H9 (cell line): ENCODE data around the gene CACTIN. TPM values are rescaled to one million over a fixed set of nuclear protein-coding genes. Genes with fewer than 3 reads are reported as not detected.

ENCODE experiments used
- DNase-seq: peaks from one replicate; pipeline ENCODE4 v3.0.0-alpha.2; 2017
- H2AFZ ChIP-seq: one replicate; pipeline ENCODE4 v1.6.1; 2013; ENCODE audit warnings: mild to moderate bottlenecking, low read length, control low read depth, moderate library complexity
- H2AK5ac ChIP-seq: 2 replicates; pipeline ENCODE4 v1.6.1; 2013; ENCODE audit warnings: low read length, control low read depth, mixed read lengths; ENCODE audit not compliant: insufficient read length
- H2BK120ac ChIP-seq: one replicate; pipeline ENCODE4 v1.6.1; 2013; ENCODE audit warnings: low read depth, mild to moderate bottlenecking, low read length, control low read depth, inconsistent platforms; ENCODE audit not compliant: poor library complexity, severe bottlenecking
- H2BK12ac ChIP-seq: 2 replicates; pipeline ENCODE4 v1.6.1; 2013; ENCODE audit warnings: low read length, control low read depth, mixed read lengths, low read depth; ENCODE audit not compliant: insufficient read length
- H2BK15ac ChIP-seq: 2 replicates; pipeline ENCODE4 v1.6.1; 2013; ENCODE audit warnings: low read depth, low read length, control low read depth
- H2BK20ac ChIP-seq: one replicate; pipeline ENCODE4 v1.6.1; 2013; ENCODE audit warnings: low read depth, mild to moderate bottlenecking, low read length, control low read depth, inconsistent platforms; ENCODE audit not compliant: poor library complexity, severe bottlenecking
- H2BK5ac ChIP-seq: 2 replicates; pipeline ENCODE4 v1.6.1; 2013; ENCODE audit warnings: low read length, control low read depth, mixed read lengths; ENCODE audit not compliant: insufficient read length
- H3K14ac ChIP-seq: 2 replicates; pipeline ENCODE4 v1.6.1; 2013; ENCODE audit warnings: low read length, control low read depth; ENCODE audit not compliant: insufficient read depth
- H3K18ac ChIP-seq: 2 replicates; pipeline ENCODE4 v1.6.1; 2013; ENCODE audit warnings: low read depth, mild to moderate bottlenecking, mixed read lengths, low read length, control low read depth; ENCODE audit not compliant: insufficient read length
- H3K23ac ChIP-seq: 2 replicates; pipeline ENCODE4 v1.6.1; 2013; ENCODE audit warnings: low read length, control low read depth, mixed read lengths, low read depth; ENCODE audit not compliant: insufficient read length
- H3K23me2 ChIP-seq: 2 replicates; pipeline ENCODE4 v1.6.1; 2013; ENCODE audit warnings: low read depth, mild to moderate bottlenecking, mixed read lengths, low read length, control low read depth; ENCODE audit not compliant: insufficient read length, poor library complexity, severe bottlenecking
- H3K27ac ChIP-seq: 2 replicates; pipeline ENCODE4 v1.5.1; 2013; ENCODE audit warnings: low read length, control low read depth, mixed read lengths, low read depth; ENCODE audit not compliant: insufficient read length
- H3K27me3 ChIP-seq: 2 replicates; pipeline ENCODE4 v1.6.1; 2013; ENCODE audit warnings: low read length, control low read depth, inconsistent platforms; ENCODE audit not compliant: insufficient read depth
- H3K4ac ChIP-seq: 2 replicates; pipeline ENCODE4 v1.6.1; 2013; ENCODE audit warnings: low read depth, mild to moderate bottlenecking, control low read depth, inconsistent platforms, low read length, moderate library complexity
- H3K4me1 ChIP-seq: 2 replicates; pipeline ENCODE4 v1.6.1; 2013; ENCODE audit warnings: low read length, control low read depth, inconsistent platforms; ENCODE audit not compliant: insufficient read depth
- H3K4me2 ChIP-seq: 2 replicates; pipeline ENCODE4 v1.6.1; 2013; ENCODE audit warnings: low read length, control low read depth, mixed read lengths; ENCODE audit not compliant: insufficient read length, insufficient read depth
- H3K56ac ChIP-seq: 2 replicates; pipeline ENCODE4 v1.6.1; 2013; ENCODE audit warnings: low read depth, mild to moderate bottlenecking, mixed read lengths, low read length, control low read depth; ENCODE audit not compliant: insufficient read length
- H3K79me1 ChIP-seq: 2 replicates; pipeline ENCODE4 v1.6.1; 2013; ENCODE audit warnings: low read depth, mild to moderate bottlenecking, moderate library complexity, low read length, control low read depth, inconsistent platforms; ENCODE audit not compliant: insufficient read depth, poor library complexity, severe bottlenecking
- H3K79me2 ChIP-seq: 2 replicates; pipeline ENCODE4 v1.6.1; 2013; ENCODE audit warnings: low read length, control low read depth, inconsistent platforms; ENCODE audit not compliant: insufficient read depth
- H3K9ac ChIP-seq: 2 replicates; pipeline ENCODE4 v1.6.1; 2013; ENCODE audit warnings: low read length, control low read depth, mixed read lengths; ENCODE audit not compliant: insufficient read length; ENCODE audit errors: extremely low read depth
- H3K9me3 ChIP-seq: one replicate; pipeline ENCODE4 v1.6.1; 2013; ENCODE audit warnings: low read depth, low read length, inconsistent platforms; ENCODE audit not compliant: control insufficient read depth
- H3T11ph ChIP-seq: one replicate; pipeline ENCODE4 v1.6.1; 2013; ENCODE audit warnings: mild to moderate bottlenecking, low read length, control low read depth, inconsistent platforms
- H4K20me1 ChIP-seq: one replicate; pipeline ENCODE4 v1.6.1; 2013; ENCODE audit not compliant: control insufficient read depth, insufficient read length, insufficient read depth
- H4K5ac ChIP-seq: 2 replicates; pipeline ENCODE4 v1.6.1; 2013; ENCODE audit warnings: low read depth, mild to moderate bottlenecking, mixed read lengths, low read length, control low read depth; ENCODE audit not compliant: insufficient read length
- H4K8ac ChIP-seq: replicated peaks from 2 replicates; pipeline ENCODE4 v1.6.1; 2013; ENCODE audit warnings: low read length, control low read depth, mixed read lengths, low read depth; ENCODE audit not compliant: insufficient read length
- H4K91ac ChIP-seq: 2 replicates; pipeline ENCODE4 v1.6.1; 2013; ENCODE audit warnings: low read depth, mild to moderate bottlenecking, moderate library complexity, mixed read lengths, low read length, control low read depth; ENCODE audit not compliant: insufficient read length
- H3K27ac Mint-ChIP-seq, 3 experiments: 2 replicates in 2 of 3; 3 replicates in 1 of 3; pipeline ENCODE4 v1.8.0; 2020 to 2021; ENCODE audit warnings: mixed read lengths in 3 of 3, mild to moderate bottlenecking in 1 of 3, moderate library complexity in 1 of 3
- H3K27me3 Mint-ChIP-seq: 2 replicates; pipeline ENCODE4 v1.8.0; 2021; ENCODE audit warnings: low read depth, mild to moderate bottlenecking, moderate library complexity, mixed read lengths
- H3K36me3 Mint-ChIP-seq, 3 experiments: 2 replicates in 2 of 3; 3 replicates in 1 of 3; pipeline ENCODE4 v1.8.0; 2020 to 2021; ENCODE audit warnings: low read depth in 3 of 3, mixed read lengths in 3 of 3; ENCODE audit not compliant: insufficient read depth in 1 of 3
- H3K4me1 Mint-ChIP-seq, 2 experiments: 2 replicates each; pipeline ENCODE4 v1.8.0; 2020; ENCODE audit warnings: mixed read lengths in 2 of 2
- H3K4me3 Mint-ChIP-seq, 2 experiments: 2 replicates in 1 of 2; 3 replicates in 1 of 2; pipeline ENCODE4 v1.8.0; 2020 to 2021; ENCODE audit warnings: mild to moderate bottlenecking in 2 of 2, mixed read lengths in 2 of 2, moderate library complexity in 1 of 2
- H3K9me3 Mint-ChIP-seq, 2 experiments: 2 replicates in 1 of 2; 3 replicates in 1 of 2; pipeline ENCODE4 v1.8.0; 2020; ENCODE audit warnings: mild to moderate bottlenecking in 2 of 2, mixed read lengths in 2 of 2, moderate library complexity in 1 of 2
- WGBS: extraction: QIAGEN DNeasy Blood & Tissue Kit; methylation state at CpG from one replicate; pipeline ENCODE4 v1.1.7; 2013; ENCODE audit warnings: missing lambda C conversion rate, low lambda C conversion rate, mixed read lengths; ENCODE audit not compliant: insufficient read length; ENCODE audit errors: extremely low coverage; 5-methylcytosine and 5-hydroxymethylcytosine counted together
- total RNA-seq: library from RNA; stranded (reverse); gene quantifications from 2 replicates; pipeline ENCODE4 v1.2.1, GENCODE V29; 2021
- TF ChIP-seq, protein P1 (sequence below): fragments of 200-600 bp; sonication (generic); conservative IDR thresholded peaks from 3 replicates; pipeline ENCODE4 v1.8.0; 2021; ENCODE audit warnings: antibody characterized with exemption, mild to moderate bottlenecking

Gene CACTIN
- total RNA-seq, 1 experiment from 2014 or later: 37.3 TPM

- WGBS: no CpG with 5 or more reads among the region's 50 CpGs
- Histone ChIP-seq H3K9me3 (no peaks in the 10 kb centered on the region), H3K4ac (no peak overlapping the region), H2AK5ac (no peak overlapping the region), H4K91ac (no peak overlapping the region), H3T11ph (no peak overlapping the region), H3K79me2 (no peaks in the 10 kb centered on the region), H3K18ac (no peak overlapping the region), H3K56ac (no peak overlapping the region), H4K5ac (no peak overlapping the region), H4K8ac (no peak overlapping the region), H3K23me2 (no peaks in the 10 kb centered on the region), H2AFZ (no peak overlapping the region), H4K20me1 (no peaks in the 10 kb centered on the region), H3K79me1 (no peaks in the 10 kb centered on the region), H2BK5ac (no peak overlapping the region), H3K9ac (no peak overlapping the region), H2BK12ac (no peak overlapping the region), H2BK15ac (no peak overlapping the region), H2BK120ac (no peak overlapping the region), H2BK20ac (no peak overlapping the region), H3K4me1 (no peaks in the 10 kb centered on the region), H3K27ac (no peak overlapping the region), H3K23ac (no peak overlapping the region), H3K4me2 (no peak overlapping the region), H3K27me3 (no peaks in the 10 kb centered on the region), H3K14ac (no peak overlapping the region)
- peaks cover 0 to 7% (median 7%) of the 10 kb centered on the region in 3 experiments; a peak in 5 of 7 replicates for H3K36me3 Mint-ChIP-seq
- H3K27me3 Mint-ChIP-seq: no peaks in the 10 kb centered on the region
- H3K4me1 Mint-ChIP-seq: no peaks in the 10 kb centered on the region
- H3K4me3 Mint-ChIP-seq: no peak overlapping the region
- no peak overlapping the region for H3K27ac Mint-ChIP-seq
- H3K9me3 Mint-ChIP-seq: no peaks in the 10 kb centered on the region; a peak in 1 of 5 replicates
- TF ChIP-seq, protein P1, sequence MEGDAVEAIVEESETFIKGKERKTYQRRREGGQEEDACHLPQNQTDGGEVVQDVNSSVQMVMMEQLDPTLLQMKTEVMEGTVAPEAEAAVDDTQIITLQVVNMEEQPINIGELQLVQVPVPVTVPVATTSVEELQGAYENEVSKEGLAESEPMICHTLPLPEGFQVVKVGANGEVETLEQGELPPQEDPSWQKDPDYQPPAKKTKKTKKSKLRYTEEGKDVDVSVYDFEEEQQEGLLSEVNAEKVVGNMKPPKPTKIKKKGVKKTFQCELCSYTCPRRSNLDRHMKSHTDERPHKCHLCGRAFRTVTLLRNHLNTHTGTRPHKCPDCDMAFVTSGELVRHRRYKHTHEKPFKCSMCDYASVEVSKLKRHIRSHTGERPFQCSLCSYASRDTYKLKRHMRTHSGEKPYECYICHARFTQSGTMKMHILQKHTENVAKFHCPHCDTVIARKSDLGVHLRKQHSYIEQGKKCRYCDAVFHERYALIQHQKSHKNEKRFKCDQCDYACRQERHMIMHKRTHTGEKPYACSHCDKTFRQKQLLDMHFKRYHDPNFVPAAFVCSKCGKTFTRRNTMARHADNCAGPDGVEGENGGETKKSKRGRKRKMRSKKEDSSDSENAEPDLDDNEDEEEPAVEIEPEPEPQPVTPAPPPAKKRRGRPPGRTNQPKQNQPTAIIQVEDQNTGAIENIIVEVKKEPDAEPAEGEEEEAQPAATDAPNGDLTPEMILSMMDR: no peak
- no peak for DNase-seq
These were observed 6.4 kb upstream of the CACTIN start for GRCh38 chr19:3632739-3633558.
